Testis (tissue), 2 donors: ENCODE measurements around the gene ATP6V1E1.

ENCODE experiments used
- CTCF ChIP-seq, 3 experiments: fragments of 450-650 bp in 2 of 3; fragments of 200-600 bp in 1 of 3; sonication (generic) in 1 of 3; IDR thresholded peaks; one replicate each; pipeline ENCODE4 v1.5.1; 2016 to 2019; ENCODE audit warnings: antibody characterized with exemption in 3 of 3, mild to moderate bottlenecking in 2 of 3, moderate library complexity in 1 of 3
- POLR2A ChIP-seq: fragments of 450-650 bp; IDR thresholded peaks from one replicate; pipeline ENCODE4 v1.6.1; 2017; ENCODE audit warnings: antibody characterized with exemption, mild to moderate bottlenecking, moderate library complexity

GRCh38 chr22:17578136-17578754 lies 50.3 kb downstream of the ATP6V1E1 start:
- TF ChIP-seq CTCF (IDR thresholded peaks at IDR 0.05) (no peak), POLR2A (no peak)
